Stimulated activated naive CD8-positive, alpha-beta T cell treated with anti-CD3 and anti-CD28 coated beads, Interleukin-15, Interleukin-2, amounts not matched to agents 100 U/mL and 50 U/mL, for 24 hours (primary cell): Measurements from ENCODE around the gene MKS1.

Experiments
- ATAC-seq: fragments of 150-1000 bp; cut with Tn5 transposase; one replicate; pipeline ENCODE4 v1.10.0; 2021
- DNase-seq: peaks from one replicate; pipeline ENCODE4 v3.0.0; 2021

MKS1 gene

DNA sequence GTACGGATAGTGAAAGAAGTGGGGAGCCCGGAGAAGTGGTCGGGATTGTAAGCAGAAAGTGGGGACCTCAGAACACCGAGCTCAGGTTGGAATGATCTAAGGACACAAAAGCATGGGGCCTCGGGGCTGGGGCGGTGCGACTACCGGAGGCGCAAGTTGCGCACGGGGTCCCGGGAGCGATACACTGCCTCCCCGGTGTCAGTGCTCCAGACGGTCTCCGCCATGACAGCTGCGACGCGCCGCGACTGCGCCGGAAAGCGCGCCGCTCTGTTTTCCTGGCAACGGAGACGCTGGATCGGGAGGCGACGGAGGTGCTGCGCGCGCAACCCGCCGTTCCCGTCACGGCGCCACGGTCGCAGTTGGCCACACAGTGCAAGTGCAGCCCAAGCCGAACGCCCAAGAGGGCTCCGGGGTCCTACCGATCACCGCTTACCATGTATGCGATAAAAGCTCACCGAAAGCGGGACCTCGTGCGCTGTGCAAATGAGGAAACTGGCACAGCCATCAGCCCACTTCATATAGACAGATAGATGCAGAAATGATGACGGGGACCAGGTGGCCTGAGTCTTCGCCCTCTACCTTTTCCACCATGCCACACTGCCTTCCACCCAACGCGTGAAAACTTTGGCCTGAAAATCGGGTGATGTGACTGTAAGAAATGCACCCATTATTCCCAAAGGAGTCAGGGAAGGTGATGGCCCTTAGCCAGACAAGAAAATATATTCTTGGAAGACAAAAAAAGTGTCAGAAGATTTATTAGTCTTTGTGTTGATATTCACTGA is at the start of gene MKS1:
TSS of gene MKS1 (minus strand) at position 249 of the 782 bp plus-strand sequence. CDS start at position 224, 25 bp downstream.
- peak; percentile 99 for ATAC-seq
- peak; percentile 96 for DNase-seq

DNA sequence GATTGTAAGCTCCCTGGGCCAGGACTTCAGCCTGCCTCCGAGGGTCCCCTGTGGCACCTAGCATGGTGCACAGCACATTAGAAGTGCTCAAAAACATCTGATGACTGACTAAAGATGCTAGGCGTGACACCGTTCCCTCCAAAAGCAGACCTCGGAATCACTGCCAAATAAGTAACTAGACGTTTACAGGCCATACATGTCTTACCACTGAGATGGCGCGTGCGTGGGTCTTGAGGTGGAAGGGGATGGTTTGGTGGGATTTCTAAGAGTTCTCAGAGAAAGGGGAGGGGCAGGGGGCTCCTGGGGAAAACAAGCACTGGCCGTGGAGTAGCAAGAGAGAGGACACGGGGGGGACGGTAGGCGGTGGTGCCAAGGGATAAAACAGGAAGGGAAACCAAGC is 49.3 kb upstream of the MKS1 start:
- no peak for ATAC-seq
- no peak for DNase-seq

DNA sequence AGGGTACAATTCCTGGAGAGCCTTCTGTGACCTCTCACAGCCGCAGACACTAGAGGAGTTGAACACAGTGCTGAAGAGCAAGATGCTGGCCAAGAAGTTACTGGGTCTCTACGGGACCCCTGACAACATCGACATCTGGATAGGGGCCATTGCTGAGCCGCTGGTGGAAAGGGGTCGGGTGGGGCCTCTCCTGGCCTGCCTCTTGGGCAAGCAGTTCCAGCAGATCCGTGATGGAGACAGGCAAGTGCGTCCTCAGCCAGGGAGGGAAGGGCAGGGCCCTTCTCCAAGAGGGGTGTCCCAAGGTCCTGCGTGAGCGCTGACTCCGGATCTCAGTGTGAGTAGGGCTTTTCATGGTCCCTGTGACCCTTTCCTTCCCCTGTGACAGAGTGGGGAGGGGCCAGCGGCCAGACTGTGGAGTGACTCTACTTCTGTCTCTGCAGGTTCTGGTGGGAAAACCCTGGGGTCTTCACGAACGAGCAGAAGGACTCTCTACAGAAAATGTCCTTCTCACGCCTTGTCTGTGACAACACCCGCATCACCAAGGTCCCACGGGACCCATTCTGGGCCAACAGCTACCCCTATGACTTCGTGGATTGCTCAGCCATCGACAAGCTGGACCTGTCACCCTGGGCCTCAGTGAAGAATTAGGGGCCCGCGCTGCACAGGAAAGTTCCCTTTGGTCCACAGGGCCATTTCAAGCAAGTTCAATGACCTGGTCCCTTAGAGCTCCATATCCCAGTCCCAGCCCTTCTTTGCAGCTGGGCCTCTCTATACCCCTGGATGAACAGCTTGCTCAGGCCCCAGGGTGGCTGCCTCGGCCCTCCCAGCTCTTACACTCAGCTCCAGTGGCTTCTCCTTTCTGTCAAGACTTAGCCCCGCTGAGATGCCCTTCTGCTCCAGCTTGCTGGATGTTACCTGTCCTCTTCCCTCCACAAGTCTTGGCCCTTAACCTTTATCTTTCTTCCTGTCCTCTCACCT is 48.6 kb upstream of the MKS1 start:
- no peak for ATAC-seq
- DNase-seq = no peak

DNA sequence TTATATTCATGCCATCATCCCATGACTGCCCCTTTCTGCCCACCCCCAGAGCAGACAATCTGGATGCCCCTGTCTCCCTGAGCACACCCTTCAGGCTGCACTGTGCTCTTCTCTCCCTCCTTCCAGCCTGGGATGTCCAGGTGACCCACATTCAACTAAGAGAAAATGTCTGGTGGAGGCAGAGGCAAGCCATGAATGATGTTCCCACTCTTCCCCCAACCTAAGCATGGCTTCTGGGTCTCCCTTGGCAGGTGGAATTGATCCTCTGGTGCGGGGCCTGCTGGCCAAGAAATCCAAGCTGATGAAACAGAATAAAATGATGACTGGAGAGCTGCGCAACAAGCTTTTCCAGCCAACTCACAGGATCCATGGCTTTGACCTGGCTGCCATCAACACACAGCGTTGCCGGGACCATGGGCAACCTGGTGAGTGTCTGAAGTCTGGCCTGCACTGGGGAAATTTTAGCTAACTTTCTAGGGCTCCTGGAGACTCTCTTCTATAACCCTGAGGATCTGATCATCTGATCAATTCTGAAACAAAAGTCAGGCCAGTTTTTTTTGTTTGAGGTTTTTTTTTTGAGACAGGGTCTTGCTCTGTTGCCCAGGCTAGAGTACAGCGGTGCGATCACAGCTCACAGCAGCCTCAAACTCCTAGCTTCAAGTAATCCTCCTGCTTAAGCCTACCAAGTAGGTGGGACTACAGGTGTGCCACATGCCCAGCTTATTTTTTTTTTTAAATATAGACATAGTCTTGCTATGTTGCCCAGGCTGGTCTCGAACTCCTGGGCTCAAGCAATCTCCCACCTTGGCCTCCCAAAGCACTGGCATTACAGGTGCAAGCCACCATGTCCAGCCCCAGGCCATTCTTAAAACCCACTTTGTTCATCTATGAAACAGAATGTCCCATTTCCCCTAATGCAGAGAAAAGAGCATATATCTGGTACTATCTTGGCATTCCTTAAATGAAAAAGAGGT is 47.1 kb upstream of the MKS1 start:
- DNase-seq (no peak), ATAC-seq (no peak)

DNA sequence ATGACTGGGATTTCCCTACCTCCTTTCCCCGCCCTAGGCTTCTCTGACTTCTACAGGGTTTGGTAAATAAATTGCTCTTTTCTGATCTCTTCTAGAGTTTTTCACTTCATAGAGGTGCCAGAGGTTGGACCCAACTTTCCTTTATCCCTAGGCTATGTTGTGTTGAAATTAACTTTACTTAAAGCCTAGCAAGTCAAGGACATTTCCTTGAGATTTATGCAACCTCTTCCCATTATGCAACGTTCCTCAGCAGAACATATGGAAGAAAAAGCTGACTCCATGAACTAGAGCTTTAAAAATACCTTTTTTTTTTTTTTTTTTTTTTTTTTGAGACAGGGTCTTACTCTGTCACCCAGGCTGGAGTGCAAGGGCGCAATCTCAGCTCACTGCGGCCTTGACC is 46.2 kb upstream of the MKS1 start:
- DNase-seq (no peak), ATAC-seq (no peak)

DNA sequence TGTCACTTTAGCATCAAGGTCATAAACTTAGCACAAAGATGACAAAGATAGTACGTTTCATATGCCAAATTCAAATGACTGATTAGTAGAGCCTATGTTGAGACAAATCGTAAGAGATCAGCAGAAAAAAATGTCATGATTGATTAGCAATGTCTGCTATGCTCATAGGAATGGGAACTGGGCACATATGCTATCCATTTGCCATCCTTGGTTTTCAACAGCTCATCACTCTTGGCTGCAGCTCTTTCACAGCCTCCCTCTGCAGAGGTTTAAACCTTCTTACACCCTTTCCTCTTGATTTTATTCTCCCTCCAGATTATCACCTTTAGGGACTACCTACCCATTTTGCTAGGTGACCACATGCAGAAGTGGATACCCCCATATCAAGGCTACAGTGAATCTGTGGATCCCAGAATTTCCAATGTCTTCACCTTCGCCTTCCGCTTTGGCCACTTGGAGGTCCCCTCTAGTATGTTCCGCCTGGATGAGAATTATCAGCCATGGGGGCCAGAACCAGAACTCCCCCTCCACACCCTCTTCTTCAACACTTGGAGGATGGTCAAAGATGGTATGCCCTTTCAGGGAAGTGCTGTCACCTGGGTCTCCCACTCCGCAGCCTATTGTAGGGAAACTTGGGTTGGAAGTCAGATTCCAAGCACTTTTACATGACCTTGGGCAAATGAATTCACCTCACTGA is 45.5 kb upstream of the MKS1 start:
- DNase-seq (no peak), ATAC-seq (no peak)

DNA sequence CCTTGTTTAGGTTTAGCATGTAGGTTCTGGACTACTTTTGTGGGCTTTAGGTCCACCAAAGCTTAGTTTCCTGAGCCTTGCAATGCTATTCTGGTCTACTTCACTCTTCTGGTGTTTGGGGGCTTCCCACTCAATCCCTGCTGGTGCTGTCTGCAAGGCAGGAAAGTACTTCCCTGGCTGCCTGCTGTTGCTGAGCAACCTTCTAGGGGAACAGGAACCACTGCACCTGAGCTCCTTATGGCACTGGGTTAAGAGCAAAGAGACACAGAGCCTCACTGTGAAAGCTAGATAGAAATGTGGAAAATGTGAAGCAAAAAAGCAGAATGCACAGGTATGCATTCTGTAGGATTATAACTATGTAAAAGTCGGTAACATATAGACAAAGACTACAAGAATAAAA is 44.7 kb upstream of the MKS1 start:
- DNase-seq = no peak
- ATAC-seq = no peak

DNA sequence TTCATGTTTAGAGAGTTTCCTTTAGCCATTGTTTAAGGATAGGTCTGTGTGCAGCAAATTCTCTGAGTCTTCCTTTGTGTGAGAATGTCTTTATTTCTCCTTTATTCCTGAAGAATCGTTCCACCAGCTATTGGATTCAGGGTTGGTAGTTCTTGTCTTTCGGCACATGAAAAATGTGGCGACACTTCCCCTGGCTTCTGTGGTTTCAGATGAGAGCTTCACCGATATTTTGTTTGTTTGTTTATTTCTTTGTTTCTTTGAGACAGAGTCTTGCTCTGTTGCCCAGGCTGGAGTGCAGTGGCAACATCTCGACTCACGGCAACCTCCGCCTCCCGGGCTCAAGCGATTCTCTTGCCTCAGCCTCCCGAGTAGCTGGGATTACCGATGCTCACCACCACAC is 43.1 kb upstream of the MKS1 start:
- no peak for ATAC-seq
- DNase-seq = no peak

DNA sequence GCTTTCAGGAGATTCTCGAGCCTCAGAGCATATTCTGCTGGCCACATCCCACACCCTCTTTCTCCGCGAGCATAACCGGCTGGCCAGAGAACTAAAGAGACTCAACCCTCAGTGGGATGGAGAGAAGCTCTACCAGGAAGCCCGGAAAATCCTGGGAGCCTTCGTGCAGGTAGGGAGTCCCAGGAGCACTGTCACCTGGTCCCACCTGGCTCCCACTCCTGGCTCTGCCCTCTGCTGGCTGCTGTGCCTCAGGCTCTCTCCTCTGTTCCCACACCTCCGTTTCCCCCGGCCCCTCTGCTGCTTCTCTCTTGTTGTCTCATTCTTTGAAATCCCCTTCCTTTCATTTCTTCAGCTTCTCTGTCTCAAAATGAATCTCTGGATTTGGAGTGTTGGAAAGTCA is 35.7 kb upstream of the MKS1 start:
- DNase-seq = no peak
- no peak for ATAC-seq

DNA sequence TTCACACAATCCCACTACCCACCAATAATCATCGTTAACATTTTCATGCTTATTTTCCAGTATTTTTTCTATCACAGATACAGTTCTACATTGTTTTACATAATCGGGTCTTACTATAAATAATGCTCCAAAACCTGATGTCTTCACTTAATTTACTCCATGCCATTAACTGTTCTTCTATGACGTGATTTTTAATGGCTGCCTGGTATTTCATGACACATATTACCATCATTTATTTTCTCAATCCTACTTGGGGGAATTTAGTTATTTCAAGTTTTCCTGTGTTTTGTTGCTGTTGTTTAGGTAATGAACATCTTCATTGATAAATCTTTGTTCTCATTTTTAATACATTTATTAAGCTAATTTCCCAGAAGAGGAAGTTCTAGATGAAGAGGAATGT is 34.0 kb upstream of the MKS1 start:
- DNase-seq (no peak), ATAC-seq (no peak)

DNA sequence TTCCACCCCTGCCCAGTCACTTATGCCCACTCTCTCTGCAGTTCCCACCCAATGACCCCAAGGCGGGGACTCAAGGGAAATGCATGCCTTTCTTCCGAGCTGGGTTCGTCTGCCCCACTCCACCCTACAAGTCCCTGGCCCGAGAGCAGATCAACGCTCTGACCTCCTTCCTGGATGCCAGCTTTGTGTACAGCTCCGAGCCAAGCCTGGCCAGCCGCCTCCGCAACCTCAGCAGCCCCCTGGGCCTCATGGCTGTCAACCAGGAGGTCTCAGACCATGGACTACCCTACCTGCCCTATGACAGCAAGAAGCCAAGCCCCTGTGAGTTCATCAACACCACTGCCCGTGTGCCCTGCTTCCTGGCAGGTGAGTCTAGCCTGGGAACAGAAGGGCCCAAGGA is 33.1 kb upstream of the MKS1 start:
- DNase-seq (no peak), ATAC-seq (no peak)

DNA sequence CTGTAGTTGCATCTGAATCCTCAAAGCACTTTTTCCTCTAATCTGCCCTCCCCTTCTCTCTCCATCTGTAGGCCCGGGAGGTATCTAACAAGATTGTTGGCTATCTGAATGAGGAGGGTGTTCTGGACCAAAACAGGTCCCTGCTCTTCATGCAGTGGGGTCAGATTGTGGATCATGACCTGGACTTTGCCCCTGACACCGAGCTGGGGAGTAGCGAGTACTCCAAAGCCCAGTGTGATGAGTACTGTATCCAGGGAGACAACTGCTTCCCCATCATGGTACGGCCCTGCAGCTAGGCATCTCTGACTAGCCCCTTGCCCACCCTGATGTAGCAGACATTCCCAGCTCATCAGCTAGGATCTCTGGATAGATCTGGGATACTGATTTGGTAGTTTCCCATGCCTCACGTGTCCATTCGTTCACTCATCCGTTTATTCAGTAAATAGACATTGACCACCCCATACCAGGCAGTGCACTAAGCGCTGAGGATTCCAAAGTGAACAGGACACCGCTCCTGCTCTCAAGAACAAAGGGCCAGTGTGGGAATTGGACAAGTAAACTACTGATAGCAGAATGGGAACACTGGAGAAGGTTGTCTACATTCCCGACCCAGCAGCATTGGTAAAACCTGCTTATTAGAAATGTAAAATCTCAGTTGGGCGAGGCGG is 31.4 kb upstream of the MKS1 start:
- DNase-seq = no peak
- no peak for ATAC-seq

DNA sequence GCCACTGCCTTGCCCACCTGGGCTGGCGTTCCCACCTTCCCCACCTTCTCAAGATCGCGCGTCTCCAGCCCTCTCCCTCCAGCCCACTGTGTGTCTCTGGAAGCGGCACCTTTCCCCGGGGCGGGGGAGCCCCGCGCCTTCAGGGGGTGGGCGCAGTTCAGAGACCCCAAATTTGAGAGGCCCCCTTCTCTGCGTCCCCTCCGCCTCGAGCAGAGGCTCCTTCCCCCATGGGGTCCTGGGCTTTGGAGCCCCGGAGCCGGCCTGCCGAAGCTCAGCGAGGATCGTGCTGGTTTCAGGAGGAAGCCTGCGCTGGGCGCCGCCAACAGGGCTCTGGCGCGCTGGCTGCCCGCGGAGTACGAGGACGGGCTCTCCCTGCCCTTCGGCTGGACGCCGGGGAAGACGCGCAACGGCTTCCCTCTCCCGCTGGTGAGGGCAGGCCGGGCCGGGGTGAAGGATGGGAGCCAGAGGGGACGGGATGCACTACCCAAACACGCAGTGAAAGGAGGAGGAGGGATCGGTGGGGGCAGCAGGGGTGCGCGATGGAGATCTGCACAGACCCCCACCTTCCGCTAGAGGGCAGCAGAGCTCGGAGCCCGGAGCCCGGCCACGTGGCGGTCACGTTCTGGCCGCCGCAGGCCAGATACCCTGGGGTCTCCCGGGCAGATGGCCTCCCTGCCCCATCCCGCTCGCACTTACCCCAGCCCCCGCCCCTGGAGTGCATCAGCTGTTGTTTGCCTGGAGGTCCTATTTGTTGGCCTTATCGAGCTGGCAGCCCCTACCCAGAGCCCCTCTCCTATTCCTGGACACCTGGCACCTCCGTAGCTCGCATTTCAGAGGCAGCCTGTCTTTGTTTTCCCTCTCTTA is 30.4 kb upstream of the MKS1 start:
- peak; percentile 85 for DNase-seq
- peak; percentile 84 for ATAC-seq

DNA sequence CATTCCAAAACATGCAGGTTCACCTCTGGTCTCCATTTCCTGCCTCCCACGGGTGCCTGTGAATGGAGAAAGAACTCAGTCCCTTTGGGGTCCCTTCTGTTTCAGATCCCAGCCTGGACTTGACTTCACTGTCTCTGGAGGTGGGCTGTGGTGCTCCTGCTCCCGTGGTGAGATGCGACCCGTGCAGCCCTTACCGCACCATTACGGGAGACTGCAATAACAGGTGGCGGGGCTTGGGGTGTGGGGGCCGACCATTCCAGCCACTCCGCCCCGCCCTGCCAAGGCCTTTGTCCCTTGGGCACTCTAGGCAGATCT is 29.9 kb upstream of the MKS1 start:
- ATAC-seq (no peak), DNase-seq (no peak)

DNA sequence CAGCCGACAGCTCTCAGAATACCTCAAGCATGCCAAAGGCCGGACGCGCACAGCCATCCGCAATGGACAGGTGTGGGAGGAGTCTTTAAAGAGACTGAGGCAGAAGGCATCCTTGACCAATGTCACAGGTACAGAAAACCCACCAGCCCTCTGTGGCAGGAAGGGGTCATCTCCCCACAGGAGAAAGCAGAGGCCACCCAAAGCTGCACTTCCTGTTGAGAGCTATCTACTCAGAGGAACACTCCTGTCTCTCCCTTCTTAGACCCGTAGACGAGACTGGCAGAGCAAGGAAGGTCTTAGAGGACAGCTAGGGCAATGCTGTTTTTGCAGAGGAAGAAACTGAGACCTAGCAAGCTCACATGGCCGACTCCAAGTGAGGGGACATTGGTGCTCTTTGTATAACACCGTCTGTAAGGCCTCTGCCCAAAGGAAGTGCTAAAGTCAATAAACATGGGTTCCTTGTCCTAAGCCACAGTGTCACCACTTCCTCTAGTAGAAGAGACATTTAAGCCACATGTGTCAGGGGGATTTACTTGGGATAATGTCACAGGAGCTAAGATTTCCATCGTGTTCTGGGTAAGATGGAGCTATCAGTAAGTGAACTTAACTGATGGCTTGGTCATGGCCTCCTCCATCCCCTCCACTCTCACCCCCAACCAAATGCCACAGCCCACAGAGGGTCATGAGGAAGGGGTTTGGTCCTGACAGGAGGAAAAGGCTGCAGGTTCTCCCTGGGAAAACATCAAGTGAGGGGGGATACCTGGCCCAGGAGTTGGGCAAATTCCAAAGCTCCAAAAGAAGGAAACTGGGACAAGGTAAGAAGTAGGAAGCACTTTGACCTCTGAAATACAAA is 28.7 kb upstream of the MKS1 start:
- no peak for ATAC-seq
- DNase-seq = no peak

DNA sequence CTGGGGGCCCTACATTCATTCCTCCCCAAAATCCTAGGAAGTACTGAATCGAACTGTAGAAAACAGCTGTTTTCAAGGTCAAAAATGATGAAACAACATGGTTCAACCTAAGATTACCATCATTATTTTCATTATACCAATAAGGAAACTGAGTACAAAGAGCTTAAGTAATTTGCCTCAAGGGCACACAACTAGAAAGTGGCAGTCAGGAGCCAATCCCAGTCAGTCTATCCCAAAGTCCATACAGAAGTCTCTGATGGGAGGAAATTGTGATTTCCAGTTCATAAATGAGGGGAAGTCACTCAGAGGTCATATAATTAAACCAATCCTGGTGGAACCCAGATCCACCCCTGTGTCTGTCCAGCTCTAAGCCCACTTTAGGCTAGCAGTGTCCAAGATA is 27.7 kb upstream of the MKS1 start:
- ATAC-seq = no peak
- DNase-seq = no peak

DNA sequence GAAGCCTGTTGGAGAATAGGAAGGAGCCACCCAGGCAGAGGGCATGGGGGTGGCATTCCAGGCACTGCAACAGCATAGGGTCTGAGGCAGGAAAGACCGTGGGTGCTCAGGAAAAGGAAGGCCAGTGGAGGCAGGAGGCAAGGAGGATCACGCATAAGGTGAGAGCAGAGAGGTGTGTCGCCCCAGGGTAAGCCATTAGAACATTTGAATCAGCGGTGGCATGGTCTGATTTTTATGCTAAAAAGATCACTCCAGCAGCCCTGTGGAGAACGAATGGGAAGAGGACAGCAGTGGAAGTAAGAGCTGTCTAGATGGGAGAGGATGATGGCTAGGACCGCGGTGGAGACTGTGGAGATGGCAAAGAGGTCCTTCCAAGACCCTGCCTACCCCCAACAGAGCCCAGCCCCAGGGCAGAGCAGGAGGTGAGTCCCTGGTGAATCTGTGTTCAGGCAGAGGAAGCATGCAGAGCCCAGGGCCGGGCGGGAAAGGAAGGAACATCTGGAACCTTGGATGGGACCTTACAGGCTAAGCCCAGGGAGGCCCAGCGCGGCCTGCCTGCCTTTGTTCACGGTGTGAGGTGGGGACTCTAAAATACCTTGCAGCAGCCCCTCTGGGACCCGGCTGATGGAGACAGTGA is 27.2 kb upstream of the MKS1 start:
- ATAC-seq = no peak

DNA sequence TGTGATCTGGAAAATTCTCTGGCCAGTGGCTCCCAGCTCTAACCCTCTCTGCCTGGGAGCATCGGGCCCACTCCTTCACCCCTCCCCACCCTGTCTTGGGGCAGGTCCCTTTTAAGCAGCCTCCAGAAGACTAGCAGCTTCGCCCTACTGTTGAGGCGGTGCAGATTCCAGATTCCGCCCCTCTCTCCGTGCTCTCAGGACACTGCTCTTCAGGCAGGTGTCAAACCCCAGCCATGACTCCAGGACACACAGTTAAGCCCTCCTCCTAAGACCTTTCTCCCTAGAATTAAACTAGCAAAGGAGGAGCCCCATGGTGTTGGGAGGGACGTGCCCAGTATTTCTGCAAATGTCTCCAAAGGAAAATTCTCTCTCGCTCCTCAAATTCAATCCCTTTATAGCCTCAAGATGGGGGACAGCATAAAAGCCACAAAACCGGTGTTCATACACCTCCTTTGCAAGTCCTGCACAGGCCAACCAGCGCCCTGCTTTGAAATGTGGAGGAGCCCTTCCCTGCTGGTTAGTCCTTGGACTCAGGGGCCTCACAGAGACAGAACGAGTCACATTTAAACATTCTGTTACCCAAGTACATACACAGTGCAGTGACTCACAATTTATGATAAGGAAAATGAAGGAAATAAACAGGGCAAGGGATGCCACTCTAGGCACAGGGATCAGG is 26.5 kb upstream of the MKS1 start:
- DNase-seq = no peak
- no peak for ATAC-seq

More for the DNA sequence above, 27.2 kb upstream of the MKS1 start:
- DNase-seq = no peak
